COR-L47 (cell line): ENCODE measurements around the gene SLC16A13.
"Not testable (repeated sequence)": the region's sequence is repeated elsewhere in the genome, so short reads cannot be mapped to it uniquely, and the experiment has no call there.

Source experiments
- DNase-seq: peaks from one replicate; lab custom pipeline; 2025; lab: John Stamatoyannopoulos, UW

Gene SLC16A13, protein sequence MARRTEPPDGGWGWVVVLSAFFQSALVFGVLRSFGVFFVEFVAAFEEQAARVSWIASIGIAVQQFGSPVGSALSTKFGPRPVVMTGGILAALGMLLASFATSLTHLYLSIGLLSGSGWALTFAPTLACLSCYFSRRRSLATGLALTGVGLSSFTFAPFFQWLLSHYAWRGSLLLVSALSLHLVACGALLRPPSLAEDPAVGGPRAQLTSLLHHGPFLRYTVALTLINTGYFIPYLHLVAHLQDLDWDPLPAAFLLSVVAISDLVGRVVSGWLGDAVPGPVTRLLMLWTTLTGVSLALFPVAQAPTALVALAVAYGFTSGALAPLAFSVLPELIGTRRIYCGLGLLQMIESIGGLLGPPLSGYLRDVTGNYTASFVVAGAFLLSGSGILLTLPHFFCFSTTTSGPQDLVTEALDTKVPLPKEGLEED

DNA sequence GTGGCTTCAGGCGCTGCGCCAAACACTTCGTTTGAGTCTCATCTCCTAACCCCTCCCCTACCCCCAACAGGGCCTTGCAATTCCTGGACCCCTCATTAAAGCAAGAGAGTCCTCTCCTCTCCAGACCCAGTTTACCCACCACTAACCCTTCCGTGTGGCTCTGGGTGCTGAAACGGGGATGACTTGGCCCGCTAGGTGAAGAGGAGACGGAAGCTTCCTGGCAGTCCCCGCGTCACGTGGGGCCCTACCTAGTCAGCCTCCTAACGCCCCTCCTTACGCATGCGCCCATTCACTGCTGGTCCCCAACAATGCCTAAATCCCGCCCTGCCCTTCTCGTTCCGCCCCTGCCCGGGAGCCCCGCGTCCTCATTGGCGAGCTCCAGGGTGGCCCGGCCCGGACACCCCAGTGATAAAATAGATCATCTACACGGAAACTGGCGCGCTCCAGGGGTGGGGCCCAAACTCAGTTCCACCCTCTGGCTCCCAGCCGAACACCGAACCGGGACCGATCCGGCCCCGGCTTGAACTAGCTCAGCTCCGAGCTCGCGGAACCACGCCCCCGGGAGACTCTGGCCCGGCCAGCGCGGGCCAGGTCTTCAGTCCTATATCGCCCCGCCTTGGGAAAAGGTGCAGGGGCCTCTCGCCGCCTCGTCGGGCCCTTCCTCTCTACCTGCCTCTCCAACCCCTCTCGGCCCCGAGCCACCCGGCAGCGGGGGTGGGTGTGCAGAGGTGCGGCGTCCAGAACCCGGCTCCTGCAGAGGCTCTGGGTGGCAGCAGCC lies at the start of gene SLC16A13:
Gene SLC16A13 (plus strand): TSS at position 425 of the 778 bp plus-strand sequence. CDS start 368 bp downstream, outside the sequence.
- DNase-seq: peak; percentile 82

DNA sequence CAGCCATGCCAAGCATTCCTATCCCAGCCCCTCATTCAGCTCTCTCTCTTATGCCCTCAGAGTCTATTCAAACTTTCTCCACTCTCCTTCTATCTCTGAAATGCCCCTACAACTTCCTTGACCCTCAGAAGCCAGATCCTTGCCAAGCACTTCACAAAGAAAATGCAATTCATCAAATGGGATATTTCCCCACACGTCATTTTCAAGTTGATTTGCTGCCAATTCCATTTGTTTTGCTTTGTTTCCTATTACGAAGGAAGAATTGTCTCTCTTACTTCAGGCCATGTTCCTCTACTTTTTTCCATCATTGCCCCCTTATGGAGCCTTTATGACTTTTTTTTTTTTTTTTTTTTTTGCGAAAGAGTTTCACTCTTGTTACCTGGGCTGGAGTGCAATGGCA lies 49.1 kb upstream of the SLC16A13 start:
- no peak for DNase-seq

DNA sequence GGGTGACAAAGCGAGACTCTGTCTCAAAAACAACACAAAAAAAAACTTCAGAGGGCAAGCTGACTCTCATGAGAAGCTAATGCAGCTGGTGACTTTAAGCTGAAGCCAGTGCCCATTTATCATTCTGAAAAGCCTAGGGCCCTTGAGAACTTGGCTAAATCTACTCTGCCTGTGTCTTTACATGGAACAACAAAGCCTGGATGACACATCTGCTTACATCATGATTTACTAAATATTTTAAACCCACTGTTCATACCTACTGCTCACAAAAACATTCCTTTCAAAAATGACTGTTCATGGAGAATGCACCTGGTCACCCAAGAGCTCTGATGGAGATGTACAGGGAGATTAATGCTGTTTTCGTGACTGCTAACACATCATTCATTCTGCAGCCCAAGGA lies 46.0 kb upstream of the SLC16A13 start:
- DNase-seq: no peak

DNA sequence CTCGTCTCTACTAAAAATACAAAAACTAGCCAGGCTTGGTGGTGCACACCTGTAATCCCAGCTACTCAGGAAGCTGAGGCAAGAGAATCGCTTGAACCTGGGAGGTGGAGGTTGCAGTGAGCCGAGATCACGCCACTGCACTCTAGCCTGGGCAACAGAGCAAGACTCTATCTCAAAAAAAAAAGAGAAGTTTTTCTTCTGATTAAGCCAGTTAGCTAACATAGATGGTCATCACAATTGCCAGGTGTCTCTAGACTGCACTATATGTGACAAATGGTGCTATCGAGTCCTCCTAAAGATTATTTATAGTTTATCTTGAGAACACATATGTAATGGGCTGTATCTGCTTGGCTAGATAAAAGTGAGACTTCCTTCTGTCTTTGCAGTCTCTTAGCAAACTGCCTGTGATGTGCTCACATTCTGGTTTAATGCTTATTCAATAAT lies 42.2 kb upstream of the SLC16A13 start:
- DNase-seq: not testable (repeated sequence)

DNA sequence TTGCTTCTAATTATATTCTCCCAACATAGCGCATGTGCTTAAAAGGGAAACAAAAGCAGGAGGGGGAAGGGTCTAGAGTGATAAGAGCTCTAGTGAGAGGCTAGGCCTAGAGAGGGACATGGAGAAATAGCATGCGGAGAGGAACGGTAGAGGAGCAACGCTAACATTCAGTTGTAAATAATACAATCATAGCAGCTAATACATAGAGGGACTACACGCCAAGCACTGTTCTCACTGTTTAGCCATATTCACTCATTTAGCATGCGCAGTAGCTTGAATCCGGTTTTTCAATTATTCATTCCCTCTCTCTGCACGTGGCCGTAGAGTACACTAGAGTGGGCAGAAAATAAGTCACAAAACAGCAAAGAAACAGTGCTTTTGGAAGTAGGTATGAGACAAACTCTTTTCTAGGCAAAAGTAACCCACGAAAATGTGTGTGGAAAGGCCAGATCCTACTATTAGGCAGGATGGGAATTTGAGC lies 41.7 kb upstream of the SLC16A13 start:
- DNase-seq: no peak

DNA sequence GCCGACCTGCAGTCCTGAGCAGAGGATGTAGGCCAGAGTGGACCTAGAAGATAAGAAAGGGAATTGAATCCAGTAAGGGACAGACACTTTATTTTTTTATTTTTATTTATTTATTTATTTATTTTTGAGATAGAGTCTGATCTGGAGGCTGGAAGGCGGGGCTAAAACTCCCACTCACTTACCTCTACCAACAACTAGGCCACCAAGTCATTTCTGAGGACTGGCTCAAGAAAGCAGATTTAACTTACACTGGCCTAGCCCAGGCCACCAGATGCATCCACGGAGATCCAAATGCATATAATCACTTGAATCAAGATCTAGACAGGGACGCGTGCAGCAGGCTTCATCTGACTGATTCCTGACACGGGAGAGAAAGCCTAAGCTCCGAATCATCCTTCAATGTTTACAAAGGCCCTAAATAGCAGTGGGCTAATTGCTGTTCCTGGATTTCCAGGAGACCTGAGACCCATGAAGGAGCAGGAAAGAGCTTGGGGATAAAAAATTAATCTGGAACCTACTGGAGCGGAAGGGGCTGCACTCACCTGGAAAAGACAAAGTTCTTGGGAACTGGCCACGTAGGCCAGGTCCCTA lies 41.1 kb upstream of the SLC16A13 start:
- no peak for DNase-seq

DNA sequence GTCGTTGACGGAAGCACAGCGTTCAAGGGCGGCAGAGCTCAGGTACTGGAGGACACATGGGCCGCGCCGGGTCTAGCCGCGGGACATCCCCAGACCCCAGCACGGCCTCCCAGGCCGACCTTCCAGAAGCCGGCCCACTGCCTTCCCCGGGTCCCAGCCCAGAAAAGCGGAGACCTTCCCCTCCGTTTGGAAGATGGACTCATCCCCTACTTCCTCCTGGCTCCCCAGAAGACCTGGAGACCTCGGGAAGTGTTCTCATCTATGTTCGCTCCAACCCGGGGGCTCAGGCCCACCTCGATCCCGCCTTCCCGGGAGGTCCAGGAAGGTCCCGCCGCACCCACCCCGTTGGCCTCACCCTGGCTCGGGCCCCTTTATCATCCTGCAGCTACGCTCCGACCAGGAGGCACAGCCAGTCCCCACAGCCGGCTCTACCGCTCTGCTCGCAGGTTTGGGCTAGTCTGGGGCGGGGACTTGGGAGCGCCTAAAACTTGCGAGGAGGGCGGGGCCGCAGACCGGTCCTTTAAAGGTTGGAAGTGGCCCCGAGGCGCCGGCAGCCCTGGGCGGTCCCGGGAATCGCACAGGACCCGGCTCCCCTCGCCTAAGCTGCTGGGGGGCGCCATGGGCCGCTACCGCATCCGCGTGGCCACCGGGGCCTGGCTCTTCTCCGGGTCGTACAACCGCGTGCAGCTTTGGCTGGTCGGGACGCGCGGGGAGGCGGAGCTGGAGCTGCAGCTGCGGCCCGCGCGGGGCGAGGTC lies 40.1 kb upstream of the SLC16A13 start, which contains the start of gene ALOX12:
Gene ALOX12 (plus strand): TSS at position 550 of the 756 bp plus-strand sequence. CDS start 69 bp downstream, at position 619.
- no peak for DNase-seq

DNA sequence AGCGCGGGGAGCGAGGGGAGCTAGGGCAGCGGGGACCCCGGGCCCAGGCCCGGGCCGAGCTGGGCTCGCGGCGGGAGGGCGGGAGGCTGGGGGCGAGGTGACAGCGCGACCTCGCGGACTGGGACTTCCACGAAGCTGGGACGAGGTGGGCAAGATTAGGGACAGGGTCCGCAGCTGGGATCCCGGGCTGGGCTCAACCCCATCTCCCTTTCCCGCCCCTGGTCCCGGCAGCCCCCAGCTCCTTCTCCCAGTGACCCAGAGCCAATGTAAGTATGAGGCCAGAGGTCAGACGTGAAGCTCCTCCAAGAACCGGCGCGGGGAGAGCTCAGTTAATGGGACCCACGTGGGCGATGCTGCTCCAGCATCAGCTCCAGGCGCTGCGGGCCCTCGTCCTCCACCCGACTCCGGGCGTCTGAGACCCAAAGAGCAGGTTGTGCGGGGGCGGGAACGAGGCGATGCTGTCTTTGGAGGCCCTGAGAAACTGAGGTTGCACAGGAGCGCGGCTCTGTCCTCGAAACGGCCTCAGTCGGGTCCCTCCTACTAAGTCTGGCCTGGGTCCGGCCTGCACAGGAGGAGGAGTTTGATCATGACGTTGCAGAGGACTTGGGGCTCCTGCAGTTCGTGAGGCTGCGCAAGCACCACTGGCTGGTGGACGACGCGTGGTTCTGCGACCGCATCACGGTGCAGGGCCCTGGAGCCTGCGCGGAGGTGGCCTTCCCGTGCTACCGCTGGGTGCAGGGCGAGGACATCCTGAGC lies 39.4 kb upstream of the SLC16A13 start:
- DNase-seq: no peak

DNA sequence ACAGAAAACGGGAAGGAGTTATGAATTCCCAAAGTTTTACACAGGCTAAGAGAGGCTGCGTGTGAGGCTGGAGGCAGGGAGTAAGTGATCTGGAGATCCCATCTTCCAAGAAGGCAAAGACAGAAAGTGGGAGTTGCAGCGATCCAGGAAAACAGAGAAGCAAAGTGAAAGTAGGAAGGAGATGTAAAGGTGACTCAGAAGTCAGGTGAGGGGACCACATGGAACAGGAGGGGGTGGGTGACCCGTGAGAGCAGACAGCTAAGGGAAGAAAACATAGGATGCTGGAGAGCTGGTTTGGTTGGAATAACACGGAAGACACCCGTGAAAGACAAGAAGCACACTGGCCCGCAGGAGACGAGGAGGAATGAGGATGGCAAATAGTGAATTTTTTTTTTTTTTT lies 38.6 kb upstream of the SLC16A13 start:
- DNase-seq: no peak

DNA sequence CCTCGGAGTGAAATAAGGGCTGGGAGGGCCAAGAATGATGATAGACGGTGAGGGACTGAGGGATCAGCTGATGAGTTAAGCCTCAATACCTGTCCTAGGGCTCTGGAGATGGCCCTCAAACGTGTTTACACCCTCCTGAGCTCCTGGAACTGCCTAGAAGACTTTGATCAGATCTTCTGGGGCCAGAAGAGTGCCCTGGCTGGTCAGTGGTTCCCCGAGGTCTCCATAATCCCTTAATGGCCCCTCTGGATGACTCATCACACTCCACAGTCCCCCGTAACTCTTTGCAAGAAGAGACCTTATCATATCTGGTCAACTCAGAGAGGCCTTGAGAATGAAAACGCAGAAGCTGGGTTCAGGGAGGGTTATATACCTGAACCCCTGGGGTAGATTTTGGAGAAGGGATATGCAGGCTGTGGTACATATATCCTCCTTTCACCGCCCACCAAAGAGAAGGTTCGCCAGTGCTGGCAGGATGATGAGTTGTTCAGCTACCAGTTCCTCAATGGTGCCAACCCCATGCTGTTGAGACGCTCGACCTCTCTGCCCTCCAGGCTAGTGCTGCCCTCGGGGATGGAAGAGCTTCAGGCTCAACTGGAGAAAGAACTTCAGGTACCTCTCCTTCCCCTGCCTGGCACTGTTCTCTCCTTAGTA lies 36.8 kb upstream of the SLC16A13 start:
- DNase-seq: no peak

DNA sequence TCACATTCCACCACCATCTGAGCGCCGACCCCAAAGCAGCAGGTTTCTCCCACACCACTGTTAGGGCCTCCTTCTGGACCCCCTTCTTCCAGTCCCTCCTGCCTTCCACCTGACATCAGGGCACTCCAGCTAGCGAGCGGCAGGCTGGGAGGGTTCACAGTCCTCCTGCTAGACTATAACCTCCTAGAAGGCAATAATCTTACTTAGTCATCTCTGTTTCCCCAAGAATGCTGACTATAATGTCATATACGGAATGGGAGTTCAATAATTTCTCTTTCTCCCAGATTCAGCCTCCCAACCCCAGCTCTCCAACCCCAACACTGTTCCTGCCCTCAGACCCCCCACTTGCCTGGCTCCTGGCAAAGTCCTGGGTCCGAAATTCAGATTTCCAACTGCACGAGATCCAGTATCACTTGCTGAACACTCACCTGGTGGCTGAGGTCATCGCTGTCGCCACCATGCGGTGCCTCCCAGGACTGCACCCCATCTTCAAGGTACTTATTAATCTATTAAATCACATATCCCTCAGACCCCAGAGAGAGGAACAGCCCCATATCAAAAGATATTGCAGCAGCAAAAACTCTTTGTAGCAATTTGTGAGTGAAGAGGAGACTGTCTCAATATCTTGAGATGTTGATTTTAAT lies 34.4 kb upstream of the SLC16A13 start:
- DNase-seq: no peak

DNA sequence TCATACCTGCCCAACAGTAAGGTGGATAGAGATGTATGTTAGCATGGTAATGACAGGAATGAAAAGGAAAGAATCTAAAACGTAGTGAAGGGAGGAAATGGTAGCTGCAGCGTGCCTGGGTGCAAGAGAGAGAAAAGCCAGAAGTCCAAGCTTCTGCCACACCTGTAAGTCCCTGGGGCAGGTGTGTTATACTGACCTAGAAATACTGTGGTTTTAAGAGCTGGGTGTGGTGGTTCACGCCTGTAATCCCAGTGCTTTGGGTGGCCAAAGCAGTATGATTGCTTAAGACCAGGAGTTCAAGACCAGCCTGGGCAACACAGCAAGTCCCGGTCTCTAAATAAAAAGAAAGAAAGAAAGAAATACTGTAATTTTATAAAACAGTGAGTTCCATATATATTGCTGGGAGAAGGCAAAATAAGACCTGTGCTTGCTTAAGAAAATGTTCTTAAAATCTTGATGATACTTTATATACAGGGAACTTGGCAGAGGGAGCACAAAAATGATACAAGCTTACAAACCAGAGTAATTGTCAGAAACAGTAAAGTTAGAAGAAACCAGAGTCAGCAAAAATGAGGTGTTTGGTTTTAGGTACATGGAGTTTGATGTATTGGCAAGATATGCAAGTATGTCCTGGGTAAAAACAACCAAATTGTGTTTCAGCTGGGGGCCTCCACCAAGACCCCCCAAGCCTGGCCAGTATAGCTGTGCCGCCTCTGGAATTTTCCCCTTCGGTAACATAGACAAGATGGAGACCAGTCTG lies 33.3 kb upstream of the SLC16A13 start:
- DNase-seq: no peak

DNA sequence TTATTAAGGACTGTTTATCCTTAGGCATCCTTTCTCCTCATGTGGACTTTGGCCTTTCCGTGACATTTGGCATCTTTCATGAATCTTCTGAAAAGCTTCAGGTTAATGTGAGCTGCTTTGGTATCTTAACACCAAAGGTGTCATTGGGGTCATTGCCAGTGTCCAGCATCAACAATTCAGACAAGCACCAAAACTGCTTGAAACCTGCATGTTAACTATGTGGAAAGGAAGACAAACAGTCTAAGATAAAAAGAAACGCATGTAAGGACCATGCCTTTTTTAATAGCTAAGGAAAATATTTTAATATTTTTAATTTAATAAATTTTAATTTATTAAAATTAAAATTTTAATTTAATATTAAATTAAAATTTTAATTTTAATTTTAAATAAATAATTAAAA lies 32.1 kb upstream of the SLC16A13 start:
- DNase-seq: no peak

DNA sequence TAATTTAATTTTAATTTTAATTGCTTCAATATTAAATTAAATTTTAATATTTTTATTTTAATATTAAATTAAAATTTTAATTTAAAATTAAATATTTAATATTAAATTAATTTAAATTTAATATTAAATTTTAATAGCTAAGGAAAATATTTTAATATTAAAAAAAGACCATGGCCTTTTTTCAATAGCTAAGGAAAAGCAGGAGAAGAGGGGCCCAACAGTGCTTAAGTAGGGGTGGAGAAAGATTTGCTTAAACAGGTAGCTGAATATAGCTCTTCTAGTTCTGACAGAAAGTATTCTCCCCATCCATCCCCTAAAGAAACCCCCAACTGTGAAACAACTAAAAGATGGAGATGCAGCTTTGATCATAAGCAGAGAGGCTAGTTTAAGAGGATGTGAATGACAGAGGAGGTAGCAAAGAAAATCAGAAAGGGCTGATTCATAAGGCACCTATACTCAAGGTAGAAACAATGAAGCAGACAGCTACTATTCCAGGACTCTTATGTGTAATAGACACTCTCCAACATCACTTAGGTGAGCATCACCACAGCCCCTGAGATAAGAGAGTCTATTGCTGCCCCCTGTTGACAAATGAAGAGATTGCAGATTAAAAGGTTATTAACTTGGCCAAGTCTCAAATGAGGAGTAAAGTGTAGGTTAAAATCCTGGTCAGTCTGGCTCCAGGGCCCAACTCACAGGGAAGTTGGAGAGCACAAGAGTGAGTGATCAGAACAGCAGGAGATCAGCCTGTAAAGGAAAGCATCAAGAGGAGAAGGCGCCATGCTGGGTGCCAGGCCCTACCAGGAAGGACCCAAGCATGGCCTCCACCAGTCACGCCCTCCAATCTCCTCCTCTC lies 31.2 kb upstream of the SLC16A13 start:
- DNase-seq: peak; percentile 19

DNA sequence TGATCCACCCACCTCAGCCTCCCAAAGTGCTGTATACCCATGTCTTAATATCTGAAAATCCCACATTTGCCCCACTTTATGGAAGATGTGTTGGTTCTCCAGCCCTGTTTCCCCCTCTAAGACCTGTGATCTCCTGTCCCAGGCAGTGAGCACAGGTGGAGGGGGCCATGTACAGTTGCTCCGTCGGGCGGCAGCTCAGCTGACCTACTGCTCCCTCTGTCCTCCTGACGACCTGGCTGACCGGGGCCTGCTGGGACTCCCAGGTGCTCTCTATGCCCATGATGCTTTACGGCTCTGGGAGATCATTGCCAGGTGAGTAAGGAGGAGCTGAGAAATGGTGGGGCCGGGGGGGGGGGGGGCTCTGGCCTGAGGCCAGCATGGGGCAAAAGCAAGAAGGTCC lies 30.1 kb upstream of the SLC16A13 start:
- DNase-seq: no peak

DNA sequence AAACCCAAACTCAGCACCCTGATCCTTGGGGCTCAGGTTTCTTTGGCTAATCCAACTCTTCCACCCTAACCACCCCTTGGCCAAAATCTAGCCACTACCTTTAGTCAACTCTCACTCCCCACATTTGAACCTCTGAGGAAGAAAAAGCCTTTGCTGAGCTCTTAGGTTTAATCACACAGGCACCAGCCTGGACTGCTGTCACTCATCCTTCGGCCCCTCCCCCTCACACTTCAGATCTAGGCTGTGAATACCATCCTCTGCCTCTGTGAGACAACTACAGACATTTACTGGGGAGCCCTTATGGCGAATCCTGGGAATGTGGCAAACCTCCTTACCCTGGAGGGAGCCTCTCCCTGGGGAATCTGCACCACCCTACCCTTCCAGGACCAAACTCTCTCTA lies 28.7 kb upstream of the SLC16A13 start:
- no peak for DNase-seq

DNA sequence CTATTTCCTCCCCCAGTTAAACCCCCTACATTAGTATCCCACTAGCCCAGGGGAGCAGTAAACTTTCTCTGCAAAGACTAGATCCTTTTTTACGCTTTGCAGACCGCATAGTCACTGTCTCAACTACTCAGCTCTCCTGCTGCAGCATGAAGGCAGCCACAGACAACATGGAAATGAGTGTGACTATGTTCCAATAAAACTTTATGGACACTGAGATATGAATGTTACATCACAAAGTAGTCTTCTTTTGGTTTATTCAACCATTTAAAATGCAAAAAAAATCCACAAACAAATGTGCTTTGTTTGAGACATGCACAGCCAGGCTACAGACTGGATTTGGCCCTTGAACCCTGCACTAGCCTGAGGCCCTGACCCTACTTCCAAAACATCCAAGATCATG lies 25.3 kb upstream of the SLC16A13 start:
- no peak for DNase-seq

DNA sequence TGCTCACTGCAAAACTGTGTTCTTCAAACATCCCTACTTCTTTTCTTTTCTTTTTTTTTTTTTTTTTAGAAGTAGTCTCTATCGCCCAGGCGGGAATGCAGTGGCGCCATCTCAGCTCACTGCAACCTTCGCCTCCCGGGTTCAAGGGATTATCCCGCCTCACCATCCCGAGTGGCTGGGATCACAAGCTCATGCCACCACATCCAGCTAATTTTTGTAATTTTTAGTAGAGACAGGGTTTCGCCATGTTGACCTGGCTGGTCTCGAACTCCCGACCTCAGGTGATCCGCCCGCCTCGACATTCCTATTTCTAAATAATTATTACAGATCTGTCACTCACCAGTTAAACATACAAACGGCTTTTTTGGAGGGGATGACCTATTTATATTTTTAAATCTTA lies 24.4 kb upstream of the SLC16A13 start:
- no peak for DNase-seq
